ENCODE measurements around the gene DCUN1D2.

Gene DCUN1D2

GRCh38 chr13:113423520-113424163 is 66.9 kb downstream of the DCUN1D2 start:
- no peak for TF ChIP-seq CTCF (conservative IDR thresholded peaks at IDR 0.05; ENCODE audit: low read depth, low read length)
- no peak for DNase-seq (ENCODE audit: low read depth)
- no peak overlapping the region for H3K4me3 ChIP-seq (ENCODE audit: low read depth, low read length)

GRCh38 chr13:113422807-113423519 is 67.5 kb downstream of the DCUN1D2 start:
- no peak for DNase-seq (ENCODE audit: low read depth)
- no peak for TF ChIP-seq CTCF (conservative IDR thresholded peaks at IDR 0.05; ENCODE audit: low read depth, low read length)
- H3K4me3 ChIP-seq (ENCODE audit: low read depth, low read length) = no peak overlapping the region

GRCh38 chr13:113421673-113422270 is 68.7 kb downstream of the DCUN1D2 start:
- no peak for TF ChIP-seq CTCF (conservative IDR thresholded peaks at IDR 0.05; ENCODE audit: low read depth, low read length)
- H3K4me3 ChIP-seq (ENCODE audit: low read depth, low read length) = no peak overlapping the region
- peak; percentile 55 for DNase-seq (ENCODE audit: low read depth)

- no peak for TF ChIP-seq CTCF (conservative IDR thresholded peaks at IDR 0.05; ENCODE audit: low read depth, low read length)
- DNase-seq (ENCODE audit: low read depth) = no peak
- H3K4me3 ChIP-seq (ENCODE audit: low read depth, low read length) = no peak overlapping the region
These were observed 69.5 kb downstream of the DCUN1D2 start for GRCh38 chr13:113420833-113421600.

- no peak for TF ChIP-seq CTCF (conservative IDR thresholded peaks at IDR 0.05; ENCODE audit: low read depth, low read length)
- DNase-seq (ENCODE audit: low read depth) = no peak
These were observed 70.3 kb downstream of the DCUN1D2 start for GRCh38 chr13:113420232-113420631.

GRCh38 chr13:113419531-113420193 is 70.8 kb downstream of the DCUN1D2 start:
- TF ChIP-seq CTCF (conservative IDR thresholded peaks at IDR 0.05; ENCODE audit: low read depth, low read length) = no peak
- no peak overlapping the region for H3K4me3 ChIP-seq (ENCODE audit: low read depth, low read length)
- no peak for DNase-seq (ENCODE audit: low read depth)

More at GRCh38 chr13:113420232-113420631, 70.3 kb downstream of the DCUN1D2 start:
- H3K4me3 ChIP-seq (ENCODE audit: low read depth, low read length) = no peak overlapping the region

All from choroid plexus epithelial cell (primary cell).